Stomach (tissue), 9 donors: ENCODE measurements around the gene ARHGAP15. TPM values are rescaled to one million over a fixed set of nuclear protein-coding genes. Genes with fewer than 3 reads are reported as not detected.
A peak's percentile ranks its signal among the peaks of the same experiment; 100 is the strongest.

ENCODE experiments used
- DNase-seq, 2 donors: peaks; one replicate each; pipeline versions ENCODE4 v3.0.0 to v3.0.0-alpha.2; 2013 to 2019
- H3K27ac ChIP-seq, 5 donors: fragments of 200-600 bp in 4 of 5; sonication (generic) in 4 of 5; one replicate each; pipeline ENCODE4 v1.5.1; 2013 to 2019; ENCODE audit warnings: mild to moderate bottlenecking in 1 of 5, moderate library complexity in 1 of 5
- H3K27me3 ChIP-seq, 3 donors: fragments of 200-600 bp; sonication (generic); one replicate each; pipeline ENCODE4 v1.5.1; 2017 to 2019; ENCODE audit warnings: mixed run types in 1 of 3
- H3K36me3 ChIP-seq, 4 donors: fragments of 200-600 bp; sonication (generic); 1 replicate in 3 of 4; 2 replicates in 1 of 4; pipeline ENCODE4 v1.5.1; 2016 to 2019
- H3K4me1 ChIP-seq, 4 donors: fragments of 200-600 bp; sonication (generic); one replicate each; pipeline ENCODE4 v1.5.1; 2016 to 2019
- H3K4me3 ChIP-seq, 4 donors: fragments of 200-600 bp; sonication (generic) in 3 of 4; one replicate each; pipeline ENCODE4 v1.5.1; 2016 to 2019; ENCODE audit warnings: mild to moderate bottlenecking in 1 of 4
- H3K9me3 ChIP-seq, 4 donors: fragments of 200-600 bp; sonication (generic); one replicate each; pipeline ENCODE4 v1.5.1; 2016 to 2019
- CTCF ChIP-seq, 7 experiments: fragments of 450-650 bp in 4 of 7; fragments of 200-600 bp in 3 of 7; sonication (generic) in 3 of 7; IDR thresholded peaks; one replicate each; pipeline ENCODE4 v1.5.1; 2016 to 2019; ENCODE audit warnings: antibody characterized with exemption in 7 of 7, control low read depth in 2 of 7, mild to moderate bottlenecking in 1 of 7
- EP300 ChIP-seq: sonication (generic); formaldehyde crosslinking; IDR thresholded peaks from one replicate; pipeline ENCODE4 v1.6.1; 2017; ENCODE audit warnings: antibody characterized with exemption
- POLR2A ChIP-seq, 4 donors: fragments of 450-650 bp; IDR thresholded peaks; one replicate each; pipeline ENCODE4 v1.6.1; 2016; ENCODE audit warnings: antibody characterized with exemption in 4 of 4, control low read depth in 2 of 4, mild to moderate bottlenecking in 1 of 4, moderate library complexity in 1 of 4
- POLR2AphosphoS5 ChIP-seq, 3 donors: sonication (generic); formaldehyde crosslinking; IDR thresholded peaks; one replicate each; pipeline ENCODE4 v1.6.1; 2016; ENCODE audit warnings: antibody characterized with exemption in 3 of 3
- WGBS, 5 donors: extraction: QIAGEN DNeasy Blood & Tissue Kit in 3 of 5; methylation state at CpG; one replicate each; pipeline versions ENCODE4 v1.1.5 to v1.1.7; 2013 to 2018; 5-methylcytosine and 5-hydroxymethylcytosine counted together
- intact Hi-C: fragments of 100-400 bp; cut with DNase I; formaldehyde crosslinking; loops from one replicate; pipeline ENCODE4 v1.15.1; 2023; ENCODE audit warnings: low total_unique reads
- polyA plus RNA-seq, 3 donors: library from polyadenylated mRNA; stranded (reverse); fragments of 200-250 nt; gene quantifications; one replicate each; pipeline ENCODE4 v1.2.3, GENCODE V29; 2013
- total RNA-seq, 5 donors: library from RNA; depleted of rRNA; stranded (reverse); fragments of >200 nt; gene quantifications; one replicate each; pipeline versions ENCODE4 v1.1.0 to v1.2.3, GENCODE V29; 2014 to 2016
- donor health status: healthy with polysubstance abuse.
- donor health status: Bipolar disorder and iron deficiency.
- donor health status: healthy.

The ARHGAP15 gene
- total and polyA plus RNA-seq, 8 donors: 1.8 to 66.3 (median 6.8) TPM; not detected in 1

GRCh38 chr2:143682436-143683055 is 553.3 kb downstream of the ARHGAP15 start:
- no peaks in the 10 kb centered on the region for H3K9me3 ChIP-seq
- H3K36me3 ChIP-seq: no peaks in the 10 kb centered on the region
- TF ChIP-seq POLR2A (IDR thresholded peaks at IDR 0.05) (no peak), POLR2AphosphoS5 (IDR thresholded peaks at IDR 0.05) (no peak), EP300 (no peak), CTCF (IDR thresholded peaks at IDR 0.05) (no peak)
- 84 to 89% (median 86%) methylated on average over 5 of the region's 5 CpGs for WGBS, 5 donors
- intact Hi-C loops: no loop called here
- no peaks in the 10 kb centered on the region for H3K27me3 ChIP-seq
- DNase-seq: no peak
- no peak overlapping the region for H3K4me3 ChIP-seq
- H3K27ac ChIP-seq: no peak overlapping the region
- H3K4me1 ChIP-seq: peaks cover 0 to 12% (median 0%) of the 10 kb centered on the region in 4 donors

- TF ChIP-seq CTCF (IDR thresholded peaks at IDR 0.05) (no peak), POLR2AphosphoS5 (IDR thresholded peaks at IDR 0.05) (no peak), EP300 (no peak), POLR2A (IDR thresholded peaks at IDR 0.05) (no peak)
- DNase-seq: no peak
- Histone ChIP-seq H3K36me3 (no peaks in the 10 kb centered on the region), H3K9me3 (no peaks in the 10 kb centered on the region), H3K4me1 (peaks cover 0 to 12% (median 0%) of the 10 kb centered on the region in 4 donors), H3K4me3 (no peak overlapping the region), H3K27me3 (no peaks in the 10 kb centered on the region), H3K27ac (peak overlapping the region in 1 of 5 donors; percentile 21)
- WGBS, 5 donors: 64 to 82% (median 71%) methylated on average over 1 of the region's 1 CpG
- intact Hi-C loops: no loop called here
These were observed 554.8 kb downstream of the ARHGAP15 start for GRCh38 chr2:143683977-143684376.

GRCh38 chr2:143684551-143685320 is 555.5 kb downstream of the ARHGAP15 start:
- H3K4me3 ChIP-seq: no peak overlapping the region
- TF ChIP-seq EP300 (no peak), CTCF (IDR thresholded peaks at IDR 0.05) (no peak), POLR2AphosphoS5 (IDR thresholded peaks at IDR 0.05) (no peak), POLR2A (IDR thresholded peaks at IDR 0.05) (no peak)
- H3K4me1 ChIP-seq: peaks cover 0 to 12% (median 0%) of the 10 kb centered on the region in 4 donors
- no peaks in the 10 kb centered on the region for H3K36me3 ChIP-seq
- 60 to 77% (median 63%) methylated on average over 11 of the region's 11 CpGs for WGBS, 5 donors
- intact Hi-C loops: no loop called here
- H3K27me3 ChIP-seq: no peaks in the 10 kb centered on the region
- peak overlapping the region in 1 of 5 donors; percentile 21 for H3K27ac ChIP-seq
- peak in 1 of 2 donors; percentile 58 for DNase-seq
- no peaks in the 10 kb centered on the region for H3K9me3 ChIP-seq

GRCh38 chr2:143685421-143686078 is 556.3 kb downstream of the ARHGAP15 start:
- Histone ChIP-seq H3K27me3 (no peaks in the 10 kb centered on the region), H3K4me3 (no peak overlapping the region), H3K9me3 (no peaks in the 10 kb centered on the region), H3K4me1 (peaks cover 0 to 12% (median 0%) of the 10 kb centered on the region in 4 donors), H3K27ac (peak overlapping the region in 1 of 5 donors; percentile 21), H3K36me3 (no peaks in the 10 kb centered on the region)
- WGBS, 5 donors: 62 to 75% (median 72%) methylated on average over 6 of the region's 6 CpGs
- intact Hi-C loops: no loop called here
- TF ChIP-seq POLR2AphosphoS5 (IDR thresholded peaks at IDR 0.05) (no peak), POLR2A (IDR thresholded peaks at IDR 0.05) (no peak), CTCF (IDR thresholded peaks at IDR 0.05) (no peak), EP300 (no peak)
- peak in 1 of 2 donors; percentile 70 for DNase-seq
